ENCODE data around the gene ALKBH6. TPM values are rescaled to one million over a fixed set of nuclear protein-coding genes. Genes with fewer than 3 reads are reported as not detected.

ALKBH6 gene
- total and polyA plus RNA-seq, 2 of the 13 experiments (the other 11 are each of a cell fraction or from before 2014, with no cell fraction given) = 13.7 to 18.1 TPM

GRCh38 chr19:35963514-35963913 is 50.5 kb downstream of the ALKBH6 start (continued):
- no peak for TF ChIP-seq SKIL (CRISPR knock-in tag; IDR thresholded peaks at IDR 0.05; ENCODE audit: borderline replicate concordance)
- TF ChIP-seq ZNF441 (CRISPR knock-in tag; IDR thresholded peaks at IDR 0.05; ENCODE audit: borderline replicate concordance) = peak; percentile 89
- no peak for TF ChIP-seq SOX13 (IDR thresholded peaks at IDR 0.05)
- TF ChIP-seq SOX13 (CRISPR knock-in tag; conservative IDR thresholded peaks at IDR 0.05 in 1 of 2, IDR thresholded peaks at IDR 0.05 in 1 of 2) = 0 out of 4 replicates have a peak, but pooled peaks of 1 of the 2 experiments have one; percentile 29
- TF ChIP-seq FOXA1 (IDR thresholded peaks at IDR 0.05) = no peak
- 0 out of 2 replicates have a peak, but pooled peaks have one; percentile 26 for TF ChIP-seq FOXA1 (CRISPR knock-in tag; IDR thresholded peaks at IDR 0.05)
- TF ChIP-seq ARID4A (CRISPR knock-in tag; IDR thresholded peaks at IDR 0.05; ENCODE audit: borderline replicate concordance) = peak; percentile 51; the same call in 1 of the 2 replicates
- peak; percentile 39; the same call in 1 of the 2 replicates for TF ChIP-seq SOX5 (CRISPR knock-in tag; IDR thresholded peaks at IDR 0.05; ENCODE audit: borderline replicate concordance)
- TF ChIP-seq AKAP8 (CRISPR knock-in tag; IDR thresholded peaks at IDR 0.05) = no peak
- peak; percentile 49; the same call in 1 of the 2 replicates for TF ChIP-seq RFXAP (CRISPR knock-in tag; IDR thresholded peaks at IDR 0.05; ENCODE audit: borderline replicate concordance)
- peak; percentile 85; the same call in 1 of the 2 replicates for TF ChIP-seq ZNF367 (CRISPR knock-in tag; IDR thresholded peaks at IDR 0.05; ENCODE audit: borderline replicate concordance)
- TF ChIP-seq ZNF382 (CRISPR knock-in tag; IDR thresholded peaks at IDR 0.05; ENCODE audit: borderline replicate concordance) = no peak
- TF ChIP-seq NFKBIZ (CRISPR knock-in tag; IDR thresholded peaks at IDR 0.05) = peak; percentile 88
- no peak for TF ChIP-seq HIVEP1 (CRISPR knock-in tag; IDR thresholded peaks at IDR 0.05)
- TF ChIP-seq RBM22 (optimal IDR thresholded peaks at IDR 0.05; ENCODE audit: low read length) = no peak
- TF ChIP-seq BORCS8-MEF2B (CRISPR knock-in tag; IDR thresholded peaks at IDR 0.05) = peak; percentile 95
- TF ChIP-seq HNF1B (CRISPR knock-in tag; IDR thresholded peaks at IDR 0.05) = no peak
- TF ChIP-seq THAP7 (CRISPR knock-in tag; IDR thresholded peaks at IDR 0.05) = no peak
- no peak for TF ChIP-seq POLR2A (IDR thresholded peaks at IDR 0.05; ENCODE audit: insufficient read depth in 1 of 2, low read depth in 2 of 2, low read length in 2 of 2)
- TF ChIP-seq ZNF576 (CRISPR knock-in tag; IDR thresholded peaks at IDR 0.05) = no peak
- TF ChIP-seq ZNF7 (CRISPR knock-in tag; IDR thresholded peaks at IDR 0.05) = 0 out of 2 replicates have a peak, but pooled peaks have one; percentile 24
- no peak; the same call in 1 of the 2 replicates for TF ChIP-seq ZNF816 (CRISPR knock-in tag; IDR thresholded peaks at IDR 0.05; ENCODE audit: borderline replicate concordance)
- TF ChIP-seq NCOA2 (CRISPR knock-in tag; IDR thresholded peaks at IDR 0.05) = peak; percentile 65; the same call in 1 of the 2 replicates

Measured in HepG2 (cell line).